WERI-Rb-1 (cell line): ENCODE results near the gene RAPGEF4.

ENCODE experiments used
- DNase-seq: peaks from one replicate; pipeline ENCODE4 v3.0.0-alpha.2; 2020
- H3K27ac ChIP-seq: fragments of 250-450 bp; sonication (Bioruptor Pico); 2 replicates; pipeline ENCODE4 v1.5.1; 2020; ENCODE audit warnings: mild to moderate bottlenecking, moderate library complexity
- H3K27me3 ChIP-seq: fragments of 250-450 bp; sonication (Bioruptor Pico); 2 replicates; pipeline ENCODE4 v1.5.1; 2021; ENCODE audit warnings: mild to moderate bottlenecking, low read depth, moderate library complexity; ENCODE audit not compliant: insufficient read depth, severe bottlenecking
- H3K36me3 ChIP-seq: fragments of 250-450 bp; sonication (Bioruptor Pico); 2 replicates; pipeline ENCODE4 v1.5.1; 2020; ENCODE audit warnings: mild to moderate bottlenecking, moderate library complexity
- H3K4me3 ChIP-seq: 2 replicates; pipeline ENCODE4 v1.5.1; 2011; ENCODE audit warnings: low read depth, mild to moderate bottlenecking, control low read depth, low read length
- H3K9me3 ChIP-seq: fragments of 250-450 bp; sonication (Bioruptor Pico); 2 replicates; pipeline ENCODE4 v1.5.1; 2021; ENCODE audit warnings: mild to moderate bottlenecking, moderate library complexity; ENCODE audit not compliant: severe bottlenecking
- TF ChIP-seq, protein P1 (sequence below): IDR thresholded peaks from 2 replicates; pipeline ENCODE4 v1.5.1; 2011; ENCODE audit warnings: low read depth, mild to moderate bottlenecking, control low read depth, inconsistent platforms, low read length

RAPGEF4 gene

DNA sequence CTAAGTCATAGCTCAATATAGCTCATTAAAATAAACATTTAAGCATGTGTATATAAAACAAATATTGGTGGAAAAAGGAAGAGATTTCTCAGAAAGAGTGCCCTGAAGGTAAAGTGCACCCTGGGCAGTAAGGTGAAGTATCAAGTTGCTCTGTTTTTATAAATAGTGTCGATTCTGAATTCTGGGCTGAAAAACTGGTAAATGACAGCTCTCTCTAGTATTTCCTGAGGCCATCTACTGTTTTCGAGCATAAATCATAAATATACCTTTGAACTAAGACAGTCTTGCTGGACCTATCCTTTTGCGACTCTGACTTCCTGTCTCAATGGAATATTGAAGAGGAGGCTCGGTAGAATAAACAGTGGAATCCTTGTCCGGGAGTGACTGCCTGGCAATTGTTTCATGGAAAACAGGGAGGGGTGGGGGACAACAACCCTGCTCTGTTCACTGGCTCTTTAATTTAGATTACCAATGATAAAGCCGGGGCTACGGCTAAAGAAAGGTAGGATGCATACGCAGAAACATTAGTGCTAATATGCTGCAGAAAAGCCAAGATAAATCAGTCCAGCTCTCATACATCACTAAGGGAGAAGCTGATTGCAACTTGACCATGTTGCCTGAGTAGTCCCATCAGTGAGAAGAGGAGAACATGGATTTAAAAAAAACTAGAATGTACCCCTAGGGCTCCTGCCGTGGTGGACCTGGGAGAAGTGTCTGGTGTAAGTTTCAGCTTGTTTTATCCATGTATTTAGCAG lies 124.1 kb downstream of the RAPGEF4 start:
- no peak for DNase-seq
- no peaks in the 10 kb centered on the region for H3K36me3 ChIP-seq

DNA sequence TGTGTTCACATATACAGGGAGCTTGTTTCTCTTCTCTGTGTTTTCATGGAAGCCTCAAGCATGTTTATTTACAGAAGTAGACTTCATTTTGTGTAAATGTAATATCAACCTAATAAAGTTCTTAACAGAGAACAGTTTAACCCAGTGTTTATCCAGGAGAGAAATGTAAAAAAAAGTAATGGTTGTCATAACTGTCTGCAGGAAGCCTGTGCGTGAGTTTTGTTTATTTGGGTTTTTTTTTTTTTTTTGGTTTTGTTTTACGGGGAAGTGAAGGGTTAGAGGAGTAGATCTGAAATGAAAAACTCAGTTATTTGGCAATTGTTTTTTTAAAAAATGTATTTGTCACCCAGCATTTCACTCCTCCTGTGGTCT lies 124.7 kb downstream of the RAPGEF4 start:
- no peak overlapping the region for H3K27ac ChIP-seq
- no peak overlapping the region for H3K4me3 ChIP-seq
- TF ChIP-seq, protein P1, sequence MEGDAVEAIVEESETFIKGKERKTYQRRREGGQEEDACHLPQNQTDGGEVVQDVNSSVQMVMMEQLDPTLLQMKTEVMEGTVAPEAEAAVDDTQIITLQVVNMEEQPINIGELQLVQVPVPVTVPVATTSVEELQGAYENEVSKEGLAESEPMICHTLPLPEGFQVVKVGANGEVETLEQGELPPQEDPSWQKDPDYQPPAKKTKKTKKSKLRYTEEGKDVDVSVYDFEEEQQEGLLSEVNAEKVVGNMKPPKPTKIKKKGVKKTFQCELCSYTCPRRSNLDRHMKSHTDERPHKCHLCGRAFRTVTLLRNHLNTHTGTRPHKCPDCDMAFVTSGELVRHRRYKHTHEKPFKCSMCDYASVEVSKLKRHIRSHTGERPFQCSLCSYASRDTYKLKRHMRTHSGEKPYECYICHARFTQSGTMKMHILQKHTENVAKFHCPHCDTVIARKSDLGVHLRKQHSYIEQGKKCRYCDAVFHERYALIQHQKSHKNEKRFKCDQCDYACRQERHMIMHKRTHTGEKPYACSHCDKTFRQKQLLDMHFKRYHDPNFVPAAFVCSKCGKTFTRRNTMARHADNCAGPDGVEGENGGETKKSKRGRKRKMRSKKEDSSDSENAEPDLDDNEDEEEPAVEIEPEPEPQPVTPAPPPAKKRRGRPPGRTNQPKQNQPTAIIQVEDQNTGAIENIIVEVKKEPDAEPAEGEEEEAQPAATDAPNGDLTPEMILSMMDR = no peak
- H3K36me3 ChIP-seq = no peaks in the 10 kb centered on the region
- no peaks in the 10 kb centered on the region for H3K27me3 ChIP-seq
- H3K9me3 ChIP-seq = no peaks in the 10 kb centered on the region
- no peak for DNase-seq

More for the DNA sequence above, 124.1 kb downstream of the RAPGEF4 start:
- no peaks in the 10 kb centered on the region for H3K27me3 ChIP-seq
- no peak overlapping the region for H3K27ac ChIP-seq
- H3K9me3 ChIP-seq = no peaks in the 10 kb centered on the region
- TF ChIP-seq, protein P1 = no peak
- no peak overlapping the region for H3K4me3 ChIP-seq

DNA sequence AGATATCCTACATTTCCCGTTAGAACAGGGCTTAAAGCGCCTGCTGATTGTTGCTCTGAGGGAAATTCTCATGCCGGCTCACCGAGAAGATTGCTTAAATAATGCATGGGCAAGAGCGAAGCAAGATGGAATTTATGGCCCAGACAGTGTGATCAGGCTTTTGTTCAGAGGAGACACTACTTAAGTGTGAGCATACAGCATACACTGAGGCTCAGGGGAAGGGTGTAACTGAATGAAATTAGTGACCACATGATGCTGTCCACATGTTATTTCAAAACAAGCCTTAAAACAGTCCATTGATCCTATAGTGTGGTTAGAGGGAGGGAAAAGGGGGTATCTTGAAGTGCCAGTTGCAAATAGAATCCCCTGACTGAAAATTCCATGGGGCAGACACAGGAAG lies 125.5 kb downstream of the RAPGEF4 start:
- no peaks in the 10 kb centered on the region for H3K27me3 ChIP-seq
- no peaks in the 10 kb centered on the region for H3K9me3 ChIP-seq
- no peak overlapping the region for H3K27ac ChIP-seq
- H3K4me3 ChIP-seq = no peak overlapping the region
- H3K36me3 ChIP-seq = no peaks in the 10 kb centered on the region
- TF ChIP-seq, protein P1 = no peak
- DNase-seq = no peak

DNA sequence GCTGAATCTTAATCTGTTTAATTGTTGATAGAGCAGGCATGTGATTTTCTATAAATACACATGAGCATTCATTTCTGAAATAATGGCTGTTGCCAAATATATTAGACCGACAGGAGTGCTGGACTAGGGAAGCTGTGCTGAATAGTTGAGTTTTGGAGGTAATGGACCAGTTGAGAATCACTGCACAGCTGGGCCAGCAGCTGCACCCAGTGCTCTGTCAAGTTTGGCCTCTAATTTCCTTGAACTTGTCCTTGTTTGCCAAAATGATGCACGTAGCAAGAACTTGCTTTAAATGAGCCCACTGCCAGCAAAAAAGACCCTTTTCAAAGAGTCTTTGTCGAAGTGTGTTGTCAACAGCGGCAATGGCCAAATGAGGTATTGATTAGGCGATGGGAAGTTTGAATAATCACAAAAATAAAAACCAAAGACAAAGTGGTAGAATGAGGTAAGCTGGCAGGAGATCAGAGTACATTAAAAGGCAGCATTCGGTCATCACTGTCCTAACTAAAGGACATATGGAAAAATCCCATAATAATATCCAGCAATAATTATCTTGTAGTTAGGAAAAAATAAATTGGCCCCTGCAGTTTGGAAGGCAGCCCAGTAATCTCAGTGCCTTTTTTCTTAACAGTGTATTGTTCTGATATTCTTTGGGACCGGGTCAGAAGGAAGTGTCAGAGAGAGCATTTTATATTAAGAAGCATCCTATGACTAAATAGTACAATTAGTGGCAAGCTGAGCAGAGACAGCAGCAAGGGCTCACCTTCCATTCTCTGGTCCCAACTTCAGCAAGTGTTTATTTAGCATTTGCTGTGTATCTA lies 126.2 kb downstream of the RAPGEF4 start:
- H3K27me3 ChIP-seq = no peaks in the 10 kb centered on the region
- TF ChIP-seq, protein P1 = no peak
- DNase-seq = no peak
- H3K27ac ChIP-seq = no peak overlapping the region
- H3K9me3 ChIP-seq = no peaks in the 10 kb centered on the region
- no peak overlapping the region for H3K4me3 ChIP-seq
- no peaks in the 10 kb centered on the region for H3K36me3 ChIP-seq

DNA sequence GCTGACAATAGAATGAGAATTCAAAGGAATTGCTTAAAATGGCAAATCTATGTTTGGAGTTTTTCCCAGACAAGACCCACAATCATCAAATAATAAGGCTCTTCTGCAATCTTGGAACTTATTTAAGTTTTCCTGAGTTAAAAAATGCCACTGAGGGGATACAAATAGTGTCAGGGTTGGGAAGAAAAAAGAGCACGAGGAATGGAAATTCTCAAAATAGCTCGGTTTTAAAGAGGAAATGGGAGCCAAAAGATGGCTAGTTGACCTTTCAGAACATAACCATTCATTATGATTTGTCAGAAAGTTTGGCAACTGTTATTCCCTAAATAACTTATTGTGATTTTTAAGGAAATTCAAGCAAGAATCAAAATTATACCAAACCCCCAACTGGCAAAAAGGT lies 127.7 kb downstream of the RAPGEF4 start:
- DNase-seq = no peak
- Histone ChIP-seq H3K4me3 (no peak overlapping the region), H3K36me3 (no peaks in the 10 kb centered on the region), H3K9me3 (no peaks in the 10 kb centered on the region), H3K27ac (no peak overlapping the region), H3K27me3 (no peaks in the 10 kb centered on the region)
- TF ChIP-seq, protein P1 = no peak
